SHP77 (cell line): ENCODE measurements around the gene NEK4.
A peak's percentile ranks its signal among the peaks of the same experiment; 100 is the strongest.
"Not testable (repeated sequence)": the region's sequence is repeated elsewhere in the genome, so short reads cannot be mapped to it uniquely, and the experiment has no call there.

Experiments used
- DNase-seq, 2 experiments: peaks; one replicate each; lab custom pipeline; 2025; lab: John Stamatoyannopoulos, UW

The NEK4 gene

DNA sequence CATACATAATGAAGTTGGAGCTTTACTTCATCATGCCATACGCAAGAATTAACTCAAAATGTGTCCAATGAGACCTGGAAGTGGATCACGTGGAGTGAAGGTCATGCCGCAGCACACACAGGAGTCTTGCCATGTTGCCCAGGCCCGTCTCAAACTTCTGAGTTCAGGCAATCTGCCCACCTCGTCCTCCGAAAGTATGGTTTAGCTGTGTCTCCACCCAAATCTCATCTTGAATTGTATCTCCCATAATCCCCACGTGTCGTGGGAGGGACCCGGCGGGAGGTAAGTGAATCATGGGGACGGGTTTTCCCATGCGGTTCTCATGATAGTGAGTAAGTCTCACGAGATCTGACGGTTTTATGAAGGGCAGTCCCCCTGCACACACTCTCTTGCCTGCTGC lies 39.1 kb downstream of the NEK4 start:
- no peak for DNase-seq

DNA sequence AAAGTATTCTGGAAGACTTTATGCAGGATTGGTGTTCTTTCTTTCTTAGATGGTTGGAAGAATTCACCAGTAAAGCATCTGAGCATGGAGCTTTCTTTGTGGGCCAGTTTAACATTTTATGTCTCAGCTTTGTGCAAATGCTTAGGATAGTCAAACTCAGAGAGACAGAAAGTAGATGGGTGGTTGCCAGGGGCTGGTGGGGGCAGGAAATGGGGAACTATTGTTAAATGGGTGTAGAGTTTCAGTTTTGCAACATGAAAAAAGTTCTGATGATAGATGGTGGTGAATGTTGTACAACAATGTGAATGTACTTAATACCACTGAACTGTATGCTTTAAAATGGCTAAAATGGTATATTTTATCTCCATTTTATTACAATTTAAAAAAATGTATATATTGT lies 40.1 kb downstream of the NEK4 start:
- DNase-seq: no peak

DNA sequence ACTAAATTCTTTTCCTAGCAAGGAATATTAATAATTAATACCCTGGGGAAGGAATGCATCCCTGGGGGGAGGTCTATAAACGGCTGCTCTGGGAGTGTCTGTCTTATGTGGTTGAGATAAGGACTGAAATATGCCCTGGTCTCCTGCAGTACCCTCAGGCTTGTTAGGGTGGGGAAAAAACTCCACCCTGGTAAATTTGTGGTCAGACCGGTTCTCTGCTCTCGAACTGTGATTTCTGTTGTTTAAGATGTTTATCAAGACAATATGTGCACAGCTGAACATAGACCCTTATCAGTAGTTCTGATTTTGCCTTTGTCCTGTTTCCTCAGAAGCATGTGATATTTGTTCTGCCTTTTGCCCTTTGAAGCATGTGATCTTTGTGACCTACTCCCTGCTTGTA lies 42.0 kb downstream of the NEK4 start:
- not testable (repeated sequence) for DNase-seq

DNA sequence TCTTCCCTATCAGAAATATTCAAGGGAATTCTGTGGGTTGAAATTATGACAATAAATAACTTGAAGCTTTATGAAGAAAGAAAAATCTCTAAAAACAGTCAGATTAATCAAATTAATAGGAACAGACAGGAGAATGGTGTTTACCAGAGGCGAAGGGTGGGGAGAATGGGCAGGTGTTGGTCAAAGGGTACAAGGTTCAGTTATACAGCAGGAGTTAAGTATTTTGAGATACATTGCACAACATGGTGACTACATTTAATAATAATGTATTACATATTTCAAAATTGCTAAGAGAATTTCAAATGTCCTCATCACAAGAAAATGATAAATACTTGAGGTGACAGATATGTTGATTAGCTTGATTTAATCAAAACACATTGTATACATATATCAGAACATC lies 46.2 kb downstream of the NEK4 start:
- DNase-seq: no peak

DNA sequence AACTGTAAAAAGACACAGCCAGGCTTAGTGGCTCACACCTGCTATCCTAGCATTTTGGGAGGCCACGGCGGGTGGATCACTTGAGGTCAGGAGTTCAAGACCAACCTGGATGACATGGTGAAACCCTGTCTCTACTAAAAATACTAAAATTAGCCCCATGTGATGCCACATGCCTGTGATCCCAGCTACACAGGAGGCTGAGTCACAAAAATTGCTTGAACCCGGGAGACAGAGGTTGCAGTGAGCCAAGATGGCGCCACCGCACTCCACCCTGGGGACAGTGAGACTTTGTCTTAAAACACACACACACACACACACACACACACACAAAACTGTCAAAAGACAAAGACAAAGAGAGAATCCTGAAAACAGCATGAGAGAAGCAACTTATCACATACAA lies 46.8 kb downstream of the NEK4 start:
- no peak for DNase-seq

DNA sequence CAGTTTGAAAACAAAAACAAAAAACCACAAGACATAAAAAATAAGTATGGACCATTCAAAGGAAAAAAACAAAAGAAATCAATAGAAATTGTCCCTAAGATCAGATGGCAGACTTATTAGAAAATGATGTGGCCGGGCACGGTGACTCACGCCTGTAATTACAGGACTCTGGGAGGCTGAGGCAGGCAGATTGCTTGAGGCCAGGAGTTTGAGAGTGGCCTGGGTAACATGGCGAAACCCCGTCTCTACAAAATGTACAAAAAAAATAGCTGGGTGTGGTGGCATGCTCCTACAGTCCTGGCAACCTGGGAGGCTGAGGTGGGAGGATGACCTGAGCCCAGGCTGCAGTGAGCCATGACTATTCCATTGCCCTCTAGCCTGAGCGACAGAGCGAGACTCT lies 48.2 kb downstream of the NEK4 start:
- DNase-seq: no peak

DNA sequence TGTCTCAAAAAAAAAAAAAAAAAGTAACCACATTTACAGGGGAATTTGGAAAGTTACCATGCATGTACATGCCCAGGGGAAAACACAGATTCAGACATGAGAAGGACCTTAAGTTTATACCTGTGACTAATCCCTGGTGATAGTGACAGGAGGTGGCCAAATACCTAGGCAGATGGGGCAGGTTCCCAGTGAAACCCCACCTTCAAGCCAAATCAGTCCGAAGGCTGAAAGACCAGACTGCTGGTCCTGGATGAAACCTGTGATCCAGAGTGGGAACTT lies 49.1 kb downstream of the NEK4 start:
- no peak for DNase-seq

DNA sequence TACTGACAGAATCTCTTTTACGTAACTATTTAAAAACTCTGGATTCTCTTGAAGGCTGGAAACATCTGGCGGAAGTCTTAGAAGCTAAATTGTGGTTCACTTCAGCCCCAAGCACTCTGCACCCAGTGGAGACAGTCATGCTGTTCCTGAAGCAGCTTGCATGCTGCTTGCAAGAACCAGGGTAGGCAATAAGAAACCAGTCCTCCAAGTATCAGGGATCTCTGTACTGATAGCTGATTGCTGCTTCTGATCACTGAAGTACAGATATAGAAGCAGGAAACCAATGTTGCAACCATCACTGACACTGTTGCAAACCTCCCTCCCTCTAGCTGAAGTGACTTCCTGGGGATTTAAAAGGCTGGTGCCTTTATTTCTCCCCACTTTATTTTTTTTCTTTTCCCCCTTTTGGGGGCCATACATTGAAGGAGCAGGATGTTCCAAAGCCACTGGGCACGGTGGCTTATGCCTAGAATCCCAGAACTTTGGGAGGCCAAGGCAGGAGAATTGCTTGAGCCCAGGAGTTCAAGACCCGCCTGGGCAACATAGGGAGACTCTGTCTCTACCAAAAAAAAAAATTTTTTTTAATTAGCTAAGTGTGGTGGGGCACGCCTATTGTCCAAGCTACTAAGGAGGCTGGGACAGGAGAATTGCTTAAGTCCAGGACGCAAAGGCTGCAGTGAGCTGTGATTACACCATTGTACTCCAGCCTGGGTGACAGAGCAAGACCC lies 49.6 kb downstream of the NEK4 start:
- no peak for DNase-seq

DNA sequence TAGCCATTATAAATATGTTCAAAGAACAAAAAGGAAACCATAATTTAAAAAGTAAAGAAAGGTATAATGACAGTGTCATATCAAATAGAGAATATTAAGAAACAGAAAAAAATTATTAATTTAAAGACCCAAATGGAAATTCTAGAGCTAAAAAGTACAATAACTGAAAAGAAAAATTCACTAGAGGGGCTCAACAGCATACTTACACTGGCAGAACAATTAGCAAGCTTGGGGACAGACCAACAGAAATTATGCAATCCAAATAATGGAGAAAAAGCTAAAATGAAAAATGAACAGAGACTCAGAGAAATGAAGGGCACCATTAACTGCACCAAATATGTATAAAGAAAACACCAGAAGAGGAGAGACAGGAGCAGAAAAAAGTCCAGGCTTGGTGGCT lies 51.1 kb downstream of the NEK4 start:
- DNase-seq: no peak

DNA sequence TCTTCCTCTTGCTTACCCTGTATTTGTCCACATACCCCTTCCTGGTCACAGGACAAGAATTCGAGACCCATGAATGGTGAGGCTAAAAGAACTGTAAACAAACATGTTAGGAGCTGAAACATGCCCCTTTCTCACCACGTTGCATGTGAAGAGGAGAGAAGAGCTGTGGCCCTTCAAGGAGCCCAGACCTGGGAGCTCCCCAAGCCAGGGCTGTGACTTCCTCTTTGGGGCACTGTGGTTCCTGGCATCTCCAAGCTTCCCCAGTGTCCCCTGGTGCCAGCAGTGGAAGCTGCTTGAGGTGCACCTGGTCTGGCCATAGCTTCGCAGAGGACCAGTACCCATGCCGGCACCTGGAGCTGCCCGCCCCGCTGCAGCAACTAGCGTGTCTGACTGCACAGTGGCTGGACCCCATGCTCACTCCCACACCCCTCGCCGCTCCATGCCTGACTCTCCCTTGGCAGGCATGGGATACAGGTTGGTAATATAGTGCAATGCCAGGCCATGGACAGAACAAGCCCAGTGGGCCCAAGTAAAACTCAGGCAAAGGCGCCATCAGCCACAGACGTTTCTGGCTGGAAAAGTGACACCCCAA lies 54.9 kb downstream of the NEK4 start:
- DNase-seq: no peak

DNA sequence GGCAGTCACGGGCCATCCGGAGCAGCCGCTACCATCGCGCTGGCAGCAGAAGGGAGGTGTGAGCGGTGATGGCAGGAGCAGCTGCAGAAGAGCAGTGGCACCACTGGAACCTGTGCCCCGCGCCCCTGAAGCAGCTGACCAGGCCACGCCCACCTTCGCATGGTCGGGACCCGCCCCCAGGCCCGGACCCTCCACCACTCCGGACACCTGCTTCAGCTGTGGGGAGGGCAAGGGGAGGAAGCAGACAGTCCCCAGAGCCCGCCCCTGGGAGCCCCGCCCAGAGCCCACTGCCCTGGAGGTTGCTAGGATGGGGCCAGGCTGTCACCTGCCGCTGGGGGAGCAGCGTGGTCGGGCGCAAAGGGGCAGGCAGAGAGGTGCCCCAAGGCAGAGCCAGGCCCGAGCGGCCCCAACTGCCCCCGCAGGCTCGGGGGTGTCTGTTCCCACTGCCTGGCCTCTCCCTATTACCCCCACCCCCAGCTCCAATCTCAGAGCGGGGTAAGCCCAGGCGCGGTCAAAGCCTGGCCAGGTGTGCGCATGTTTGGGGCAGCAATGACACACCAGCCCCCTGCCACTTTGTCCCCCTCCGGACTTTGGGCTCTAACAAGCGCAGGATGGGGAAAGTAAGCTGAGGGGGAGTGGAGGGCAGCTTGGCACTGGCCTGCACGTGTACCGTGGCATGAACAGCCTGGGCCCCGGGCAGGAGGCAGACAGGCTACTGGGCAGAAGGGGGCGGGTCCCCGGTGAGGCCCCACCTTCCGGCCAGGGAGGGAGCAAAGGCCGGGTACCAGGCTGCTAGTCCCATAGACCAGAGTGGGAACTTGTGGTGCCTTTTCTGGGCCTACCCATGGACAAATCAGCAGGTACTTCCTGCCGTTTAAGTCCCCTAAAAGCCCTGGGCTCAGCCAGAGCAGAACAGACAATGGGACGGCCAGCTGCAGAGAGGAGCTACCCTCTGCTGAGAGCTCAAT lies 56.1 kb downstream of the NEK4 start:
- DNase-seq: no peak

DNA sequence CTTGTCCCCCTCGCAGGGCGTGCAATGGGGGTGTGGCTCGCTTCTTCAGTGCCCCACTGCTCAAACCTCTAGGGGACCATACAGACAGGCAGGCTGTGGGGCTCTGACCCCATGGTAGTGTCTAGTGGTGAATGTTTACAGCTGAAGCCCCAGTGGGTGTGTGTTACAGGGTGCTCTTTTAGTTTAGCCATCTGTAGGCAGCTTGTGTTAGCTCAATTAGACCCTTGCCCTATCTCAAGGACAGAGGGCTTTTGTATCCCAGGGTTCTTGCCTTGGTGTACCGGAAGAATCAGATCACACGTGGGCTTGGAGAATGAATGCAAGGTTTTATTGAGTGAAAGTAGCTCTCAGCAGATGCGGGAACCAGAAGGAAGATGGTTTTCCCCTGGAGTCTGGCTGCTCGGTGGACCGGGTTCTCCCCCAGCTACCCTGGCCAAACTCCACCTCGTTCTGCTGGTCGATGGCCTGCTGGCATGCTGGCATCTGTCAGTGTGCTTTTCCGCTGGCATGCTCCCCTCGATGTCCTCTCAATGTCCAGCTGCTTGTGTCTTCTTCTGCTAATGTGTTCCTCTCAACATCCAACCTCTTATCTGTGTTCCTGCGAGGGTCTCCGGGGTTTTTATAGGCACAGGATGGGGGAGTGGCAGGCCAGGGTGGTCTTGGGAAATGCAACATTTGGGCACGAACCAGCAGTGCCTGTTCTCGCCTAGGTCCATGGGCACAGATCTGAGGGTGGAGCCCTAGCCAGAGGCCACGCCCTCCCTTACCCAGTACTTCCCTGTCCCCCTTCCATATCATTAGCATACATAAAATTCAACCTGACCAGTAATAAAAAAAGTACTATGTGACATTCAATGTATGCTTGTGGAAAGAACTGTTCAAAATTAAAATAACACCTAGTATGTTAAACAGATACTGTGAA lies 58.2 kb downstream of the NEK4 start:
- no peak for DNase-seq

DNA sequence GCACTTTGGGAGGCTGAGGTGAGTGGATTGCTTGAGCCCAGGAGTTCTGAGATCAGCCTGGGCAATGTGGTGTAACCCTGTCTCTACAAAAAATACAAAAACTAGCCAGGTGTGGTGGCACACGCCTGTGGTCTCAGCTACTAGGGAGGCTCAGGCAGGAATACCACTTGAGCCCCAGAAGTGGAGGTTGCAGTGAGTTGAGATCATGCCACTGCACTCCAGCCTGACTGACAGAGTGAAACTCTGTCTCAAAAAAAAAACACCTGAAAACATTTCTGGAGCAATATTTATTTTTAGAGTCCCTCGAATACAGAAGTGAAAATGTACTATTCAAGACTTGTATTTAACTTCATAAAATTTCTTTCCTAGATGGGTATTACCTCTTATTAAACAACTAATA lies 60.2 kb downstream of the NEK4 start:
- DNase-seq: no peak

DNA sequence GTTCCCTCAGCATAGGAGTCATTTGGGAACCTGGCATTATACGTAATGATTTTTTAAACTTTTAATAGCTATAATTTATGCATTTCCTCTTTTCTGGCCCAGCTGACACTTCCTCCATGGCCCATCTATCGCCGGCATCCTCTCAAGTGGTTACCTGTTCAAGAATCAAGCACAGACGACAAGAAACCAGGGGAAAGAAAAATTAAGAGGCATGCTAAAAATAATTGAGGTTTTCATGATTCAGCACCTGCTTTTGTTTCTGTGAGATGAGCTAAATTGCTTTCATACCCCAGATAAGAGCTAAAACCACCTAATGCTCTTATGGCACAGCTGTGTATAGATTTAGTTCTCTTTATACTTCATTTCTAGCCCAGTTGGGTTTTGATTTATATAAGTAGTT lies 63.2 kb downstream of the NEK4 start:
- DNase-seq: no peak

DNA sequence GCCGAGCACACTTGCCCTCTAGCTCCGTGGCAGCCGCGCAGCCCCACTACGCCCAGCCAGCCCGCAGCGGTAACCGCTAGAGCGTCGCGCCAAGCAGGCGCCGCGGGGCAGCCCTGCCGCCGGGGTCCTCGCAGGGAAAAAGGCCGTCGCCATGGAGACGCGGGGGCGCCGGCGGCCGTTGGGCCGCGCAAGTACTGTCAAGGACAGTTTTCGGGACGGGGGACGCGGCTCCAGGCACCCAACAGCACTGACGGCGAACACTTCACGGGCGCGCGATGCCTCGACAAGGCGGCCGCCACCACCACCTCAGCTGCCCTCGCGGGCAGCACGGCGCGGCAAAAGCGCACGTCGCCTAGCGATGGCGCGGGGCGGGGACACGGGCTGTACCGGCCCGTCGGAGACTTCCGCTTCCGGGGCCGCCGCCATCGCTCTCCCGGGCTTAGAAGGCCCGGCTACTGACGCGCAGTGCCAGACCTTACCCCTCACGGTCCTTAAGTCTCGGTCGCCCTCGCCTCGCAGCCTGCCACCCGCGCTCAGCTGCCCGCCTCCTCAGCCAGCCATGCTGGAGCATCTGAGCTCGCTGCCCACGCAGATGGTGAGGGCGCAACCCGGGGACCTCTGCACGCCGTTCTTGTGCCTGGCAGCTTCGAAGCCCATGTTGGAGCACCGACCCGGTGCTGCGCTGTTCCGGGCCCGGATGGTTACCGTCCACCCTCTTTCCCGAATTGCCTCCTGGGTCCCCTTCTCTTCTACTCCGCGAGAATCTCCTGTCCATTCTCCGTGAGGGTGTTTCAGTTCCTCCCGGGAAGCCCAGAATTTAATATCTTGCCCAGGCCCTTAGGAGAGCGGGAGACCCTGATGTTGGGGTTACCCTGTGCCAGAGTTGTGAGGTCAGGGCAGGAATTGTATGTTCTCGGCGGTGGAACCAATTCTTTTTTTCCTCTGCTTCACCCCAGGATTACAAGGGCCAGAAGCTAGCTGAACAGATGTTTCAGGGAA lies 64.8 kb downstream of the NEK4 start, which contains the start of the genes GLT8D1 and SPCS1:
GLT8D1 (minus strand) TSS at position 104 of the 999 bp plus-strand sequence. CDS start 5,331 bp downstream, outside the sequence.
SPCS1 (plus strand) TSS at position 419 of the 999 bp plus-strand sequence; CDS start at position 560, 141 bp downstream.
- DNase-seq: peak; percentile 76 to 82

DNA sequence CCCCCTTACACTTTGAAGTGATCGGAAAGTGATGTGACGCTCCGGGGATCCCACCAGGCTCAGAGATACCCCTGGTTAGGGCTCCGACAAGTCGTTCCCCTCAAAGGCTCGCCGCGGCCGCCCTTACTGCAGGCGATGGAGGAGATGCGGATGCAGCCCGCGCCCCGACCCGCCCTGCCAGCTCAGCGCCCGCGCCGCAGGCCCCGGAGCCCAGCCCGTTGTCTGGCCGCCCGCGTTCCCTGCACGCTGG lies 65.4 kb downstream of the NEK4 start:
- no peak for DNase-seq

DNA sequence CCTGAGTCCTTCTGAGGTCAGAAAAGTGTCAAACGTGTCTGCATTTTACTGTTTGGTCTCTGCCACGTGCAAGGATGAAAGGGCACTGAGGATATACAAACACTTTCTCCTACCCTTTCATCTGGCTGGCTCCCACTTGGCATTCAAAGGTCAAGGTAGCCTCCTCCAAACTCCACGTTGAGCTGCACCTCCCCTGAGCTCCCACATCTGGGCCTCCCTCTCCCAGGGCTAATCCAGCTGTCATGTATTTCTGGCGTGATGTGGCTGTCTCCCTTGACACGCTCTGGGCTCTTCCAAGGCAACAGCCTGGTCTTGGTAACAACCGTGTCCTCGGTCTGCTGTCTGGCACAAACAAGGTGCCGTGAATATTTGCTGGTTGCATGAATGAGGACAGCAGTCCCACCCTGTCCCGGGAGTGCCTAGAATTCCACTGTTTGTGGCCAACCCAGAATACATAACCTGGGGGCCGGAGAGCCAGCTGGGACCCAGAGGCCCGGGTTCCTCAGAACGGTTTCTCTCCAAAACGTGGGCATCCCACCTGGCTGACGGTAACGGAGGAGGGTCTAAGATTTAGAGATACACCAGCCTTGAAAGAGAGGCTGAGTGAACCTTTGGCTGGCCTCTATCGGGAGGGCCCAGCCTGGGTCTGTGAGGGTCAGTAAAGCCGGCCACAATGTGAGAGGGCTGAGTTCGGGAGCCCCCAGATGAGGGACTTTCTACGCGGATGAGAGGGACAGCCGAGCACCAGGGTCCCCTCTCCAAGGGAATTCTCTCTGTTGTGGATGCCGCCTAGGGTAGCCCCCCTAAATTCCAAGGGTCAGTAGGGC lies 65.9 kb downstream of the NEK4 start:
- peak in 1 of 2 experiments; percentile 31 for DNase-seq

DNA sequence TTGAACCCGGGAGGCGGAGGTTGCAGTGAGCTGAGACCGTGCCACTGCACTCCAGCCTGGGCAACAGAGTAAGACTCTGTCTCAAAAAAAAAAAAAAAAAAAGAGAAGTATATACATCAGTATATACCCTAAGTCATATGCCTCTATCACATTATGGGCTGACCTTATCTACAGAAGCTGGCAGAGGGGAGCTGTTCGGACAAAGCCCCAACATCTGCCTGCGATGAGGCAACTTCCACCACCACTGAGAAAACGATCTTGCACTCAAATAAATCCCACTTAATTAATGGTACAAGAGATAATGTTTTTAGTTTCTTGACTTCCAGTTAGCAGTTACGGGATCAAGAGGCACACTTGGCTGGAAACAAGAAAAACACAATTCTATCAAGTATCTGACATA lies 67.4 kb downstream of the NEK4 start:
- DNase-seq: no peak

DNA sequence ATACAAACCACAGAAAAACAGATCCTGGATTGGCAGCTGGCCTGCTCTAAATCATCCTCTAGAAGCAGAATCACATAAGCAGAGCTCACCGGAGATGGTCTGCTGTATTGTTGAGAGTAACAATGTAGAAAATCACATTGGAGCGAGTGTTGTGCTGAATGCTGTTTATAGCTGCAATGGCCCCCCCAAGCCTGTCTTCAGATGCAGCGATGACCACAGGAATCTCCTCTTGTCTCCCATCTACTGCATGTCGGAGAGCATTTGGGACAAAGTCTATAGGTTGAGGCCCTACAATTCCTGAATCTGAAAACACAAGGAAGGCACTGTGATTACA lies 73.1 kb downstream of the NEK4 start:
- no peak for DNase-seq
